Stimulated activated CD8-positive, alpha-beta memory T cell treated with anti-CD3 and anti-CD28 coated beads, Interleukin-7, amount 100 ng/mL, for 1 hour (primary cell): Measurements from ENCODE around the gene PHYHIPL.
"Not testable (repeated sequence)": the region's sequence is repeated elsewhere in the genome, so short reads cannot be mapped to it uniquely, and the experiment has no call there.

Experiments used
- DNase-seq, 2 donors: peaks; one replicate each; pipeline ENCODE4 v3.0.0-alpha.2; 2020; ENCODE audit warnings: low read depth in 2 of 2

The PHYHIPL gene

GRCh38 chr10:59190332-59190731 lies 13.9 kb downstream of the PHYHIPL start:
- DNase-seq = no peak

DNA sequence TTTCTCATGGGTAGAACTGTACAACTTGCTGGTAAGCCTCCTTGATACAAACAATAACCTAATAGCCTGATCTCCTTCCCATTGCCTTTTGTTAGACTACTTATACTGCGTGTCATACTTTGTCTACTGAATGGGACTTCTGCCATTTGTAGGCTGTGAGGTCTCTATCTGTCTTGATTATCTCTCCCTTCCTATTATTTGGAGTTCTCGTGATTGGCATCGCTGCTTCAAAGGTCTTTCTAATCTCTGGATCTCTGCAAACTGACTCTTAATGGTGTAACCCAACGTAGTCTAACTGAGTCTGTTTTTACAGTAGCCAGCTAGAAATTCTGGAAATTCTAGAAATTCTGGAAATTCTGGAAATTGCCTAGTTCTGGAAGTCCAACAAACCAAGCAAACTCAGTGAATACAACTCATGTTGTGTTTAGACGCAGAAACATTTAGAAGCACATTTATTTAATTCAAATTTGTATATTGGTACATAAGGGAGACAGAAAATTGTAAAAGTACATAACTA lies 29.8 kb downstream of the PHYHIPL start:
- no peak for DNase-seq

- no peak for DNase-seq
Observed at GRCh38 chr10:59212301-59212798, 35.9 kb downstream of the PHYHIPL start.

DNA sequence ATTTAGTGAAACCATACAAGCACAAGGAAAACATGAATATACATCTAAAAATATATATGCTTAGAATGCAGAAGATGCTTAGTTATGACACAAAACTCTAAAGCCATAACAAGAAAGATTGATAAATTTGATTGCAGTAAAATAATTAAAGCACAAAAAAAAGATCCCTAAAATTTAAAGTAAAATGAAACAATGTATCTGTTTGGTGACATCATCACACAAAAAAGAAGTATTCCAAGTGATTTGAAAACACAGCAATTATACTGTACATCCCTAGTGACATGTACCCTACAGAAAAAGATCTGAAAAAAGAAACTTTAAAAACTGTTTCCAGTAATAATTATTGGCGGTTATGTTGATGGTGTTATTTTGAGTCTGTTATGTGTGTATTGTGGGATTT lies 37.7 kb downstream of the PHYHIPL start:
- no peak for DNase-seq

GRCh38 chr10:59216178-59216869 lies 39.9 kb downstream of the PHYHIPL start:
- DNase-seq = no peak

DNA sequence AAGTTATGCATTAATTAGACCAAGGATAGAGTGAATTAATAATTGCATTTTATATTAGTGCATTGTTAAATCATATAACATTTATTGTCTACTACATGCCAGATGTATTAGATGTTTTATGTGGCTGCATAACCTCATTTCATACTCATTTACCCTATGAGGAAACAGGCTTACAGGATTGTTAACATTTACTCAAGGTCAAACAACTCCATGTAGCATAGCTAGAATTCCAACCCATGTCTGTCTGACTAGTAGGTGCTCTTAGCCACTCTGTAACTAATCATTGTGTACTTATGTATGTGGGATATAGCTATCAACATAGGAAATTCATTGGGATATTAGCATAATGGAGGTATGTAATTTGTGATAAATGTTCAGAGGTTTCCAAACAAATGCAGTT lies 46.3 kb downstream of the PHYHIPL start:
- no peak for DNase-seq

DNA sequence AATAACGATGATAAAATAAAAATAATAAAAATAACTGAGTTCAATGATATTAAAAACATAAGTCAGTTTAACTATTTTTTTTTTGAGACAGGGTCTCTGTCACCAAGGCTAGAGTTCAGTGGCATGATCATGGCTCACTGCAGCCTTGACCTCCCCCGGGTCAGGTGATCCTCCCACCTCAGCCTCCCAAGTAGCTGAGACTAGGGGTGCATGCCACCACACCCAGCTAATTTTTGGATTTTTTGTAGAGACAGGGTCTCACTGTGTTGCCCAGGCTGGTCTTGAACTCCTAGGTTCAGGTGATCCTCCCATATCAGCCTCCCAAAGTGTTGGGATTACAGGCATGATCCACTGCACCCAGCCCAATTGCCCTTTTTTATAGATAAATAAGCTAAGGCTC lies 47.2 kb downstream of the PHYHIPL start:
- DNase-seq = not testable (repeated sequence)

- DNase-seq = no peak
Observed at GRCh38 chr10:59225211-59225610, 48.8 kb downstream of the PHYHIPL start.

DNA sequence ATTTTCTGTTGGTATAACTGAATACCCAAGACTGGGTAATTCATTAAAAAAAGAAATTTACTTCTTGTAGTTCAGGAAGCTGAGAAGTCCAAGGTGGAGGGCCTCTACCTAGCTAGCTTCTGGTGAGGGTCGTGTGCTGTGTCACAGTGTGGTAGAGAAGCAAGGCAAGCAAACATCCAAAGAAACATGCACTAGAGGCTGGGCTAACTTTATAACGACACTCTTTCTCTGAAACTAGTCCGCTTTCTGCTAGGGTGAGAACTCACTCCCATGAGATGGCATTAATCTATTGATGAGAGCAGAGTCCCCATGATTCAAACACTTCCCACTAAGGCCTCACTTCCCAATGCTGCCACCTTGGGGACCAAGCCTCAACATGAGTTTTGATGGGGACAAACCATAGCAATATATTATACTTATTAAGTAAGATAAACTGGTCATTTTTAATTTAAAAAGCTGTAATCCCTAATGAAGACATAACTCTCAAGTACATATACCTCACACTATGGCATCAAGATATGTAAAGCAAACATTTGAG lies 50.8 kb downstream of the PHYHIPL start:
- no peak for DNase-seq

DNA sequence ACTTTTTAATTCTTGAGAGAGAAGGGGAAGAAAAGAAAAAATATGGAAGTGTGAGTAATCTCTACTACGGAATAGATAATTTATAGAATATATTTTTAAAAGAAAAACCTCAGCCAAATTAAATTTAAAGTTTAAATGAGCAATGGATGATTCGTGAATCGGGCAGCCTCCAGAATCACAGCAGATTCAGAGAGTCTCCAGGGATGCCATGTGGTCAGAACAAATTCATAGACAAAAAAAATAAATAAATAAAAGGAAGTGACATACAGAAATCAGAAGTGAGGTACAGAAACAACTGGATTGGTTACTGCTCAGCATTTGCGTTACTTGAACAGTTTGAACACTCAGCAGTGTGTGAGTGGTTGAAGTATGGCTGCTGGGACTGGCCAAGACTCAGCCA lies 53.0 kb downstream of the PHYHIPL start:
- DNase-seq = no peak

DNA sequence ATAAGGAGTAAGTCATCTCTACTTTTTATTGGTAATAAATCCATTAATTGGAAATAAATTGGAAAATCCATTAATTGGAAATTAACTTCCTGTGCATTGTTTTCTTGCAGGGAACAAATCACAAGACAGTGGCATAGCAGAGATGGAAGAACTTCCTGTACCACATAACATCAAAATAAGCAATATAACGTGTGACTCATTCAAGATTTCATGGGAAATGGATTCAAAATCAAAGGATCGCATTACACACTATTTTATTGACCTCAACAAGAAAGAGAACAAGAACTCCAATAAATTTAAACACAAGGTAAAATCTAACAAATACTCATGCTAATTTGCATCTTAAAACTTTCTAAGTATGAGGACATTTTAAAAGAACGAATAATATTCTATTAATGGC lies 57.8 kb downstream of the PHYHIPL start:
- no peak for DNase-seq

- no peak for DNase-seq
Observed at GRCh38 chr10:59234816-59235429, 58.5 kb downstream of the PHYHIPL start.

DNA sequence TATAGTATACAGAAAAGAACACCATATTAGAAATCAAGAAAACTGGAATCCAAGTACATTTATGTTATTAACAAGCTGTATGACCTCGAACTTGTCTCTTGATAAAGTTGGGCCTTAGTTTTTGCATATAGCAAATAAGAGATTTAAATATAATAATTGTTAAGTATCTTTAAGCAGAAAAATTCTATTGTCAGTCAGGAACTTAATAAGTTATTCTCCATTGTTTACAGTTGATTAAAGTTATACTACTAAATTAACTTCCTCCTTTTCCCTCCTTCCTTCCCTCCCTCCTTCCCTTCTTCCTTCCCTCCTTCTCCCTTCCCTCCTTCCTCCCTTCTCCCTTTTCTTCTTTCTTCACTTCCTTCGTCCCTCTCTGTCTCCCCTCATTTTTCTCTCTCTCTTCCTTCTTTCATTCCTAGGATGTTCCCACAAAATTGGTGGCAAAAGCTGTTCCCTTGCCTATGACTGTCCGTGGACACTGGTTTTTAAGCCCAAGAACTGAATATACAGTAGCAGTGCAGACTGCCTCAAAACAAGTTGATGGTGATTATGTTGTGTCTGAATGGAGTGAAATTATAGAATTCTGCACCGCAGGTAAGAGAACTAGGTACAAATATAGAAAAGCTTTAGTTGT lies 59.7 kb downstream of the PHYHIPL start:
- no peak for DNase-seq

DNA sequence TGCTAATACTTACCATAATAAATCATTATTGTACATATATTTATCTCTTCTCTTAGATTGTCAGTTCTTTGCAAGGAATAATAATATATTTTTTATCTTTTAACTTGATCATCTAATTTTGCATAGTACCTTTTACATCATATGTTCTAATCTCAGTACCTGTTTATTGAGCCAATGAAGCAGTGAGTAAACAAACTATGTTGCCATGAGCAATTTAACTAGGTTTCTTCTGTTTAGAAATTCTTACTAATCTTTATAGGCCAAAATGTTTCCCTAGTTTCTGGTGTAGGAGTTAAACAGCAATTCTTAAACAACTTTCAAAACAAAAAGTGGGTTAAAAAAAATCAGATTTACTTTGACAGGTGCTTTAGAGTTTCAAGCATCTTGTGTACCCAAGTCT lies 61.3 kb downstream of the PHYHIPL start:
- DNase-seq = no peak

DNA sequence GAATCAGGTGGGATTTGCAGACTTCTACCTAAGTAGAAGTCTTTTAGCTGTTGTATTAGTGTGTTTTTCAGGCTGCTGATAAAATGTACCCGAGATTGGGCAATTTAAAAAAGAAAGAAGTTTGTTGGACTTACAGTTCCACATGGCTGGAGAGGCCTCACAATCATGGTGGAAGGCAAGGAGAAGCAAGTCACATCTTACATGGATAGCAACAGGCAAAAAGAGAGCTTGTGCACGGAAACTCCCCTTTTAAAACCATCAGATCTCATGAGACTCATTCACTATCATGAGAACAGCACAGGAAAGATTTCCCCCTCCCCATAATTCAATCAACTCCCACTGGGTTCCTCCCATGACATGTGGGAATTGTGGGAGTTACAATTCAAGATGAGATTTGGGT lies 62.7 kb downstream of the PHYHIPL start:
- DNase-seq = not testable (repeated sequence)

- no peak for DNase-seq
Observed at GRCh38 chr10:59240582-59241183, 64.2 kb downstream of the PHYHIPL start.

DNA sequence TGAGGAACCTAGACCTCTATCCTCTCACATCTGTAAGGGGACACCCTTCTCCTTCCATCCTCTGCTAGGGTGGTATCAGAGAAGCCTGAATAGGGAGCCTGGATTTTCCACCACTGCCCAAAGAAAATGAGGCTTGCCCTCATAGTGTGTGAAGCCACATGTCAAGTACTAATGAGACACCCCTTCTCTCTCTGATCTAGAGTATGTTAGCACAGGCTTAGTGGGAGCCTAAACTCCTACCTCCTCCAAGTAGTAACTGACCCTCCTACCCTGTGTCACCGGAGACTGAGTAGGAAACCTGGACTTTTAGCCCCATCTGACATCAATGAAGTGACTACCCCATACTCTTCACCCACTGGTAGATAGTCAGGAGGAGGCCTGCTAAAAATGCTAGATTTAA lies 65.6 kb downstream of the PHYHIPL start:
- DNase-seq = no peak

- no peak for DNase-seq
Observed at GRCh38 chr10:59242991-59243390, 66.5 kb downstream of the PHYHIPL start.

DNA sequence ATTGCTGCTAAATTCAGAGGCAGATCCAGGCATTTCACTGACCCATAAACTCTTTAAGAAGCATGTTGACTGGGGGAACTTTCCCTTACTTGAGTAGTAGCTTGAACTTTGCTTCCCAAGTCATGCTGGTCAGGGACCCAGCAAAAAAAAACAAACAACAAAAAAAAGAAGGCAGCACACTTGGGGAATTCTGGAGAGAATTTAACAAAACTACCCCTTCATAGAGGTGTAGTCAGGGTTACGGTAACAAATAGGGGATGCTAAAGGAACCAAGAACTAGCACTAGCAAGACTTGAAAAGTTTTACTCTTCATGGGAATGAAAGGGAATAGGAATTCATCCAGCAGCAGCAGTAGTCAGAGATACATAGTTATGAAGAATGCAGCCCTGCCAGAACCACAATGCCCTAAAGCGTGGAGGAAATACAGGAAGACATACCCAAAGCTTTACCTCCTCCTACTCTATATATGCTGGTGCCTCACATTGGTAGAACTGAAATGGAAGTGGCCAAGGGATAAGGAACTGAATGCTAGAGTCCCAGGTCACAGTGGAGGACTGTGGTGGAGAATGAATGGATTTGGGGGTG lies 67.3 kb downstream of the PHYHIPL start:
- DNase-seq = no peak

DNA sequence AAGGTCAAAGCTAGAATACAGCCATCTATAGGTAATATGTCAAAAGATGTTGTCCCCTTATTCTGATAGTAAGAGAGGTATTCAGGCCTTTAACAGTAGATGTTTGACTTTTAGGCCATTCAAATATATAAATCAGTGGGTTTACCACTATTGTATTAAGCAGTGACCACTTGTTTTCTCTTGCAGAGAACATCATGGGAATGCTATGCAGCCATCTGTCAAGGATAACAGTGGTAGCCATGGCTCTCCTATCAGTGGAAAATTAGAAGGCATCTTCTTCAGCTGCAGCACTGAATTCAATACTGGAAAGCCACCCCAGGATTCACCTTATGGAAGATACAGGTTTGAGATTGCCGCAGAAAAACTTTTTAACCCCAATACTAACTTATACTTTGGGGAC lies 68.4 kb downstream of the PHYHIPL start:
- no peak for DNase-seq

GRCh38 chr10:59245686-59246085 lies 69.2 kb downstream of the PHYHIPL start:
- no peak for DNase-seq

DNA sequence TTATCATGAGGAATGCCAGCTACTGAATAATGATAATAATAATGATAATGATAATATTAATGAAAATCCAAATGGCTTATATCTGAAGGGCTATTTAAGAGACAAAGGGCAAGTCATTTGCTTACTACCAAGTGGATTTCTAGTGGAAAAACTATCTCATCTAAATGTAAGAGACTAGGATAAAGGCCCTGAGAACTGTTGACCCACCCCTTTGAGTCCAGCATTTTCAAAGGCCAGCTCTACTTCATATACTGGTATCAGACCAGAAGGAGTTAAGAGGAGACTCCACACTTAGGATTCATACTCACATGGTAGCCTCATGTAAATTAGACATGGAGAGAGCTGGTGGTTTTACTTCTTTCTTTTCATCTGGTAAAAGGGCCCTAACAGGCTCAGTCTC lies 76.0 kb downstream of the PHYHIPL start:
- no peak for DNase-seq
